Measurements from ENCODE around the gene FITM1. TPM values are rescaled to one million over a fixed set of nuclear protein-coding genes. Genes with fewer than 3 reads are reported as not detected.

The FITM1 gene
- total RNA-seq, 4 donors from 2014 or later, result 0.78 to 1.3 TPM; not detected in 2

- Histone ChIP-seq H3K9me3 (no peaks in the 10 kb centered on the region), H3K27me3 (no peaks in the 10 kb centered on the region), H3K4me3 (no peak overlapping the region), H3K36me3 (peaks cover 5 to 63% (median 22%) of the 10 kb centered on the region in 3 donors), H3K27ac (no peak overlapping the region), H3K4me1 (peaks cover 4 to 38% (median 19%) of the 10 kb centered on the region in 4 donors)
- DNase-seq (ENCODE audit: low spot score in 2 of 2), result no peak
- WGBS, 2 donors, result 94 to 96% methylated on average over 3 of the region's 3 CpGs
- TF ChIP-seq POLR2A (IDR thresholded peaks at IDR 0.05), result no peak
- no peak for TF ChIP-seq EP300 (IDR thresholded peaks at IDR 0.05)
- TF ChIP-seq, protein P1, sequence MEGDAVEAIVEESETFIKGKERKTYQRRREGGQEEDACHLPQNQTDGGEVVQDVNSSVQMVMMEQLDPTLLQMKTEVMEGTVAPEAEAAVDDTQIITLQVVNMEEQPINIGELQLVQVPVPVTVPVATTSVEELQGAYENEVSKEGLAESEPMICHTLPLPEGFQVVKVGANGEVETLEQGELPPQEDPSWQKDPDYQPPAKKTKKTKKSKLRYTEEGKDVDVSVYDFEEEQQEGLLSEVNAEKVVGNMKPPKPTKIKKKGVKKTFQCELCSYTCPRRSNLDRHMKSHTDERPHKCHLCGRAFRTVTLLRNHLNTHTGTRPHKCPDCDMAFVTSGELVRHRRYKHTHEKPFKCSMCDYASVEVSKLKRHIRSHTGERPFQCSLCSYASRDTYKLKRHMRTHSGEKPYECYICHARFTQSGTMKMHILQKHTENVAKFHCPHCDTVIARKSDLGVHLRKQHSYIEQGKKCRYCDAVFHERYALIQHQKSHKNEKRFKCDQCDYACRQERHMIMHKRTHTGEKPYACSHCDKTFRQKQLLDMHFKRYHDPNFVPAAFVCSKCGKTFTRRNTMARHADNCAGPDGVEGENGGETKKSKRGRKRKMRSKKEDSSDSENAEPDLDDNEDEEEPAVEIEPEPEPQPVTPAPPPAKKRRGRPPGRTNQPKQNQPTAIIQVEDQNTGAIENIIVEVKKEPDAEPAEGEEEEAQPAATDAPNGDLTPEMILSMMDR (IDR thresholded peaks at IDR 0.05), result no peak
These were observed 19.0 kb downstream of the FITM1 start for GRCh38 chr14:24149302-24149969.

- no peaks in the 10 kb centered on the region for H3K9me3 ChIP-seq
- H3K27ac ChIP-seq, result no peak overlapping the region
- H3K4me3 ChIP-seq, result no peak overlapping the region
- DNase-seq (ENCODE audit: low spot score in 2 of 2), result no peak
- peaks cover 4 to 32% (median 18%) of the 10 kb centered on the region in 4 donors for H3K4me1 ChIP-seq
- no peaks in the 10 kb centered on the region for H3K27me3 ChIP-seq
- TF ChIP-seq, protein P1 (IDR thresholded peaks at IDR 0.05), result no peak
- TF ChIP-seq POLR2A (IDR thresholded peaks at IDR 0.05) (no peak), EP300 (IDR thresholded peaks at IDR 0.05) (no peak)
- peaks cover 5 to 69% (median 27%) of the 10 kb centered on the region in 3 donors for H3K36me3 ChIP-seq
- 89 to 90% methylated on average over 9 of the region's 9 CpGs for WGBS, 2 donors
These were observed 19.6 kb downstream of the FITM1 start for GRCh38 chr14:24150061-24150460.

- peaks cover 8 to 74% (median 32%) of the 10 kb centered on the region in 3 donors for H3K36me3 ChIP-seq
- TF ChIP-seq EP300 (IDR thresholded peaks at IDR 0.05) (no peak), POLR2A (IDR thresholded peaks at IDR 0.05) (no peak)
- TF ChIP-seq, protein P1 (IDR thresholded peaks at IDR 0.05), result no peak
- peaks cover 4 to 27% (median 14%) of the 10 kb centered on the region in 4 donors for H3K4me1 ChIP-seq
- no peak overlapping the region for H3K4me3 ChIP-seq
- H3K27me3 ChIP-seq, result no peaks in the 10 kb centered on the region
- WGBS, 2 donors, result 91 to 97% methylated on average over 9 of the region's 9 CpGs
- no peak overlapping the region for H3K27ac ChIP-seq
- no peak for DNase-seq (ENCODE audit: low spot score in 2 of 2)
- H3K9me3 ChIP-seq, result no peaks in the 10 kb centered on the region
These were observed 20.1 kb downstream of the FITM1 start for GRCh38 chr14:24150567-24150966.

- no peaks in the 10 kb centered on the region for H3K27me3 ChIP-seq
- WGBS, 2 donors, result 77 to 87% methylated on average over 9 of the region's 9 CpGs
- peaks cover 8 to 78% (median 36%) of the 10 kb centered on the region in 3 donors for H3K36me3 ChIP-seq
- TF ChIP-seq POLR2A (IDR thresholded peaks at IDR 0.05), result no peak
- TF ChIP-seq, protein P1 (IDR thresholded peaks at IDR 0.05), result no peak
- TF ChIP-seq EP300 (IDR thresholded peaks at IDR 0.05), result no peak
- H3K4me3 ChIP-seq, result no peak overlapping the region
- no peak overlapping the region for H3K27ac ChIP-seq
- H3K4me1 ChIP-seq, result peaks cover under 1 to 23% (median 9%) of the 10 kb centered on the region in 4 donors
- no peak for DNase-seq (ENCODE audit: low spot score in 2 of 2)
- no peaks in the 10 kb centered on the region for H3K9me3 ChIP-seq
These were observed 20.5 kb downstream of the FITM1 start for GRCh38 chr14:24150993-24151392.

GRCh38 chr14:24151404-24152080, 21.1 kb downstream of the FITM1 start:
- 93 to 96% methylated on average over 10 to 16 of the region's 16 CpGs for WGBS, 2 donors
- peaks cover 8 to 84% (median 41%) of the 10 kb centered on the region in 3 donors for H3K36me3 ChIP-seq
- TF ChIP-seq, protein P1 (IDR thresholded peaks at IDR 0.05), result no peak
- no peak for TF ChIP-seq POLR2A (IDR thresholded peaks at IDR 0.05)
- TF ChIP-seq EP300 (IDR thresholded peaks at IDR 0.05), result no peak
- H3K4me3 ChIP-seq, result no peak overlapping the region
- no peaks in the 10 kb centered on the region for H3K9me3 ChIP-seq
- H3K4me1 ChIP-seq, result peaks cover 0 to 22% (median 8%) of the 10 kb centered on the region in 4 donors
- DNase-seq (ENCODE audit: low spot score in 2 of 2), result no peak
- no peaks in the 10 kb centered on the region for H3K27me3 ChIP-seq
- no peak overlapping the region for H3K27ac ChIP-seq
